NCI-H2227 (cell line): ENCODE measurements around the gene DYRK1B.

Source experiments
- DNase-seq: peaks from one replicate; lab custom pipeline; 2025; ENCODE audit not compliant: unreplicated experiment; lab: John Stamatoyannopoulos, UW

DYRK1B gene

DNA sequence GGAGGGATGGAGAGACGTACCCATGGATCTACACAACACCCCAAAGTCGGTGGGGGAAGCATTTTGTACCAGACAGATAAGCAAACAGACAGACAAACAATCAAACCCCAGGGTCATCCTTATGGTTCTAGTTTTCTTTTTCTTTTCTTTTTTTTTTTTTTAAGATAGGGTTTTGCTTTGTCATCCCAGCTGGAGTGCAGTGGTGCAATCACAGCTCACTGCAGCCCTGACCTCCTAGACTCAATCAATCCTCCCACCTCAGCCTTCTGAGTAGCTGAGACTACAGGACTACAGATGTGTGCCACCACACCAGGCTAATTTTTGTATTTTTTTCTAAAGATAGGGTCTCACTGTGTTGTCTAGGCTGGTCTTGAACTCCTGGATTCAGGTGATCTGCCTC is 30.2 kb upstream of the DYRK1B start:
- DNase-seq = no peak

DNA sequence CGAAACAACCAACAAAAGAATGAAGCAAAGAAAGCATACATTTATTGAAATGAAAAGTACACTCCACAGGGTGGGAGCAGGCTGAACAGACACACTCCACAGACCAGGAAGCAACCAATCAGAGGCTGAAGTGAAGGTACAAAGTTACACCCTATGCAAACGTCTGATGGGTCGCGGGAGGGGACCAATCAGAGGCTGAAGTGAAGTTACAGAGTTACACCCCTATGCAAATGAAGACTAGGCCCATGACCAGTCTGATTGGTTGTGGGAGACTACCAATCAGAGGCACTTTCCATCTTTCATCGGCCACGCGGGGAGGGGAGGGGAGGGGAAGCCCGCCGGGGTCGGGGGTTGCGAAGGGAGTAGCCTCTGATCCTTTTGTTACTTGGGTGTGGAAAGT is 24.6 kb upstream of the DYRK1B start:
- DNase-seq = peak; percentile 68

DNA sequence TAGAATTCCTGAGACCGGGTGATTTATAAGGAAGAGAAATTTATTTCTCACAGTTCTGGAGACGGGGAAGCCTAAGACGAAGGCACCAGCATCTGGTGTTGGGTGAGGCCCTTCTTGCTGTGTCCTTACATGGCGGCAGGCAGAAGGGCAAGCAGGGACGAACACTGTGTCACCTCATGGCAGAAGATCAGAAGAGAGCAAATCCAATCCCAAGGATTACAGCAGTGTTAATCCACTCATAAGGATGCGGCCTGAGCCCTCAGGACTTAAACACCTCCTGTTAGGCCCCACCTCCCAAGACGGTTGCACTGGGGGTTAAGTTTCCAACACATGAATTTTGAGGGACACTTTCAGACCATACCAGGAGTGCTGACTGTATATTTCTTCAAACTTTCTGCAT is 18.9 kb upstream of the DYRK1B start:
- DNase-seq = no peak

DNA sequence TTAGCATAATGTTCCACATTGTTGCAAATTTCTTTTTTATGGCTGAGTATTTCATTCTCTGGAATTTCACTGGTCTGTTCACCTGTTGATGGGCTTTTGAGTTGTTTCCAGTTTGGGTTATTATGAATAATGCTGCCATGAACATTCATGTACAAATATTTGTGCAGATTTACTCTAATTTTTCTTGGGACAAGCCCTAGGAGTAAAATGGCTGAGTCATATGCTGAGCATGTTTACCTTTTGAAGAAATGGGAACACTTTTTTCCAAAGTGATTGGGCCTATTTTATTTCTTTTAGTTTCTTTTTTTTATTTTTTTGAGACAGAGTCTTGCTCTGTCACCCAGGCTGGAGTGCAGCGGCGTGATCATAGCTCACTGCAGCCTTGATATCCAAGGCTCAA is 16.9 kb upstream of the DYRK1B start:
- no peak for DNase-seq

DNA sequence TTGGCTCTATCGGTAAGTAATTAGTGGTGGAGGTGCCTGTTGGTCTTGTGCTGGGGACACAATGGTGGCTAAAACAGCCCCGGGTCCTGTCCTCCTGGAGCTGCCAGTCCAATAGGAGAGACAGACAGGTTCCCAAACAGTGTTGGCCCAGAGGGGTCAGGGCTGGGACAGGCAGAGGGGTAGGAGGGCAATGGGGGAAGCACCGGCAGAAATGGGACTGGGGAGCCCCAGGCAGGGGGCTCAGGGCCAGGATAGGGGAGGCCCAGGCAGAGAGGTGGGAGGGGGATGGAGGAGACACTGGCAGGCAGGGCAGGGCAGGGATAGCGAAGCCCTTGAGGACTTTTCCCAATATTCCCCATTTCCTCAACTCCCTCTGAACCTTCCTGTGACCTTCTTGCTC is 14.4 kb upstream of the DYRK1B start:
- DNase-seq = no peak

DNA sequence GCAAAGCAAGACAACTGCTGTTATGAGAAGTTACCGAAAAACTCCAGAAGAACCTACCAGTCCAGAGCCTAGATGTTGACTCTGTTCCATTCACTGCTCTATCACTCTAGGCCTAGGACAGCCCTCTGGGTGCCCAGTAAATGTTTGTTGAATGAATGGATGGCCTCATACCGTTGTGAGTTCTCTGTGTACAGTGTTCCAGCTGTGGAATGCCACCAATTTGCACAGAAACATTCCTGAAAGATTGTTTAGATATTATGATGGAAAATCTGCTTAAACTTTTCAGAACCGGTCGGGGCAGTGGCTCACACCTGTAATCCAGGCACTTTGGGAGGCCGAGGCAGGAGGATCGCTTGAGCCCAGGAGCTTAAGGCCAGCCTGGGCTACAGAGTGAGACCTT is 13.6 kb upstream of the DYRK1B start:
- no peak for DNase-seq

DNA sequence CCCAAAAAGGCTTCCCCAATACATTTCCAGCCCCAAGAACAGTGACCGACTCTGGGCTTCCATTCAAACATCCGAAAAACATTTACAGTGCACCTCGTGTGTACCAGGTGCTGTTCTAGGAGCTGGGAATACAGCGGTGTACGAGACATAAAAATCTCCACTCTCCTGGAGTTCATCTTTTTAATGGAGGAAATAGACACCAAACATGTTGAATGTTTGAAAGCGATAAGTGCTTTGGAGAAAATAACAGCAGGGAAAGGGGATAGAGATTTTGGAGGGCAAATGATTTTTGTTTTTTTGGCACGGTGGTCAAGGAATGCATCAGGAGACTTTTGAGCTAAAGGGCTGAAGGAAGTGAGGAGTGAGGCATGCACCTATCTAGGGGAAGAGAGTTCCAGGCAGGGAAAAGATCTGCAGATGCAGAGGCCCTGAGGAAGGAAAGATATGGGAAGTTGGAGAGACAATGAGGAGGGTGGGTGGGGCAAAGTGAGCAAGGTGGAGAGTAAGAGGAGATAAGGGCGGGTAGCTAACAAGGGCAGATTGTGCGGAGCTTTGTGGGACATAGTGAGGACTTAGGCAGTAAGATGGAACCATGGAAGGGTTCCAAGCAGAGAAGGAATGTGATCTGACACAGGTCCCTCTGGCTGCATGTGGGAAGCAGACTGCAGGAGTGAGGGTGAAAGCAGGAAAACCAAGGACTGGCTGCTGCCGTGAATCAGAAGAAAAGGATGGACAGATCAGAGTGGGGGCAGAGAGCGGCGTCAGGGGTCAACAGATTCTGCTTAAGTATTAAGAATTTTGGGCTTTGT is 12.9 kb upstream of the DYRK1B start:
- DNase-seq = no peak

DNA sequence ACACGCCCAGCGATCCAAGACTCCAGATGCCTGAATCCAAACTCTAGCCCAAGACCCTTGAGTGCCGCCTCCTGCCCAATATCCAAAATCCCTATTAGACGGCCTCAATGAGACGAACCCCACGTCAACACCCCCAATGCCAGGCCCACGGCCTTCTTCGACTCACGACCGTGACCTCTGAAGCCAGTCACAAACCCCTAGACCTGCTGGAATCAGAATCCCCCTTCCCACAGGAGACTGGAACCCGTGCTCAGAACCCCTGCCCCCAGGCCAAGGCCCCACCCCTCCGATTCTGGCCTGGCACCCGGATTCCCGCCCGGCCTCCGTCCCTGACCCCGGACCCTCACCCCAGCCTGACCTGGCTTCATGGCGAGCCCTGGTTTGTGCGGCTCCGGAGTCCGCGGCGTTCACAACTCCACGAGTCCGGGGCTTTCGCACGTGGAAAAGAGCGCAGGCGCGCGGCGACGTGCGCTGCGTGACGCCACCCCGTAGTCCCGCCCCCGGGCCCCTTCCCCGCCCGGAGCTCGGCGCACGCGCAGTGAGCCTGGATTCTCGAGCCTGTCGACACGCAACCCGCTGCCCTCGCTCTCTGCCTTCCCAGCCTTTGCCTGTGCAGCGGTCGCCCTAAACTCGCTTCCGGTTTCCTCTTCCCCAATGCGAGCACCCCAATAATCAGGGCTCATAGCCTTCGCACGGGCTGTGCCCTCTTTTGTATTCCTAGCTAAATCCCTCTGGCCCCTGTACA is 12.1 kb upstream of the DYRK1B start, which contains the start of gene FBL:
Gene FBL, minus strand, starts transcription at position 447 of the 745 bp plus-strand sequence. Its CDS starts 79 bp downstream, at position 368.
- peak; percentile 100 for DNase-seq

DNA sequence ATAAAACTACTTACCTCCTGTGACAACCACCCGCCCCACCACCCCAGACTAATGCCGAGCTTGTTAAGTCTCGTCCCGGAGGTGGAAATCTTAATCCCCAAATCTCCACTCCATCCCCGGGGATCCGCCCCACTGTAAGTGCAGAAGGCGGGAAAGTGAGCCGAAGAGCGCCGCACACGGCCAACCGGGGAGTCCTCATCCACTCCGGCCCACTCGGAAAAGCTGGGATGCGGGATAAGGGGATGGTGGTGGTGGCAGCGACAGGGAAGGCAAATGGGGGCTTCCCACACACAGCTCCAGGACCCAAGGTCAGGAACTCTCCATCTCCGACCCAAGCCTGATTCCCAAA is 11.6 kb upstream of the DYRK1B start:
- peak; percentile 76 for DNase-seq

DNA sequence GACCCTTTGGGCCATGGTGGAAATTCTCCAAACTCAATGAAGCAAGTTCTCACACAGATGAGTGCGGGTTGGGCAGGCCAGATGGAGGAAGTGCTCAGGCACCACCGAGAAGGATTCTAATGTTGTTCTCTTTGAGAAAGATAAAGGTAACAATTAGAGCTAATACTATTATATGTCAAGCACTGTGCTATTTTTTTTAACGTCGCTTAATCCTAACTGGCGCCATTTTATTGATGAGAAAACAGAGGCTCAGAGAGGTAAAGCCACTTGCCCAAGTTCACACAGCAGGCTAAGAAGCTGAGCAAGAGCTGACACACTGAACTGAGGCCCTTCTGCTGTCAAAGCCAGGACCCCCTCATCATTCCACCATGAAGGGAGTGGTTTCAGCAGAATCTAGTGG is 11.2 kb upstream of the DYRK1B start:
- no peak for DNase-seq

DNA sequence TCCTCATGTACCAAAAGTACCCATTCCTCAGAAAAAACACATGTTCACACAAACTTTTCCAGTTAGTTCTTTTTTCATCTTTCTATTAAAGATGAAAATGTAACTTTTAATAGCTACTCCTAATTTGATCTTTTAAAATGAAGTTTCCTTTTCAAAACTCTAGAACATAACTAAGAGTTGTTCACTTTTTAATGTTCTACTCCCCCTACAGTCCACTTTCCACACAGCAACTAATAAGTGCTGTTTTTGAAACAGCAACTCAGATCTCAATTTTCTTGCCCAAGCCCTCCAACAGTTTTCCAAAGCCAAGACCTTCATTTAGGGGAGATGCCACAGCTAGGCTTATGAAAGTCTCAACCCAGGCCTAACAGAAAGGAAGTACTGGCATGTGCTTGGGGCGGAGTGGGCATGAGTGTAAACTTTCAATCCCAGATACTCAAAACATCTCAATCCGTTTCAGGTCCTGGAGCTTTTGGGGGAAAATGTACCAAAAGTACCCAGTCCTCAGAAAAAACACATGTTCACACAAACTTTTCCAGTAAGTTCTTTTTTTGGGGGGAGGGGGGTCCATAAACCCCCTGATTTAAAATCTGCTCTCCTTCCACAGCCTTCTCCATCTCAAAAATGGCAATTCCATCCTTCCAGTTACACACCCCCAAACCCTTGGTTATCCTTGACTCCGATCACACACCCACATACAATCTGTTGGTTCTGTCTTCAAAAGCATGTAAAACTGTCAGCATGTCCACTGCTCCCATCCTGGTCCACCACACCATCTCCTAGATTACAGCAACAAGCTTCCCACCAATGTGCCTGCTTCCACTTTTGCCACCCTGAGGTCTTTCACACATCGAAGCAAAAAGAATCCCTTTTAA is 10.2 kb upstream of the DYRK1B start:
- DNase-seq = peak; percentile 79

DNA sequence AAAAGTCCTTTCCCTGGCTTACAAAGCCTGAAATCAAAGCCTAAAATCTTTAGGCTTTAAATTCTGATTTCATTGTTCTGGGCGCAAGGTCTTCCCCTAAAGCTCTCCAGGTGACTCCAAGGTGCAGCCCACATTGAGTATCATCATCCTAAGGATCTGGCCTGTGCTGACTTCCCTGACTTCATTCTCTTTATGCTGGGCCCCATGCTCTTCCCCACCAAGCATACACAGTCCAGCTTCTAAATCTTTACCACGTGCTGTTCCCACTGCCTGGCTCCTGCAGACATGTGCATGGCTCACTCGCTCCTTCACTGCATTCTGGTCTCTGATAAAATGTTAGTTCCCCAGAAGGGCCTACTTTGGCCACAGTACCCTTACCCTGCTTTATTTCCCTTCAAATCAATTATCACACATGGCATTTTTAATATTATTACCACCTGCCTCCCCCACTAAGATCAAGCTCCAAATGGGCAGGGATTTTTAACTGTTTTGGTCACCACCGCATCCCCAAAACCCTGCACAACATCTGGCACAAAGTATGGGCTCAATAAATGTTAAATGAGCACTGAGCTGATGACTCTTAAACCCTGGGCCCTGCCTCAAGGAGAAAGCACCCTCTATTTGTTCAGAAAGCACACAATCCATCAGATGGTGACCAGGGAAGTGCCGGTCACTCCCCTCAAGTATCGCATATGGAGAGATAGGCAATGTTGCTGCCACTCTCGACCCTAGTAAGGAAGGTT is 8.9 kb upstream of the DYRK1B start:
- DNase-seq = no peak

DNA sequence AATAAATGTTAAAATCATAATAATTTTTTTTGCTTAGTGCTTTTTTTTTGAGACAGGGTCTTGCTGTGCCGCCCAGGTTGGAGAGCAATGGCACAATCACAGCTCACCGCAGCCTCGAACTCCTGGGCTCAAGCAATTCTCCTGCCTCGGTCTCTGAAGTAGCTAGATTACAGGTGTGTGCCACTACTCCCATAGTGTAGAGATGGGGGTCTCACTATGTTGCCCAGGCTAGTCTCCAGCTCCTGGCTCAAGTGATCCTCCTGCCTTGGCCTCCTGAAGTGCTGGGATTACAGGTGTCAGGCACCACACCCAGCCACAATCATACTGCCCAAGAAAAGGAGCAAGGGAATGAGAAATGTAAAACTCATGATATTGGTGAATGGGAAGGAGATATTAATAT is 7.1 kb upstream of the DYRK1B start:
- no peak for DNase-seq

DNA sequence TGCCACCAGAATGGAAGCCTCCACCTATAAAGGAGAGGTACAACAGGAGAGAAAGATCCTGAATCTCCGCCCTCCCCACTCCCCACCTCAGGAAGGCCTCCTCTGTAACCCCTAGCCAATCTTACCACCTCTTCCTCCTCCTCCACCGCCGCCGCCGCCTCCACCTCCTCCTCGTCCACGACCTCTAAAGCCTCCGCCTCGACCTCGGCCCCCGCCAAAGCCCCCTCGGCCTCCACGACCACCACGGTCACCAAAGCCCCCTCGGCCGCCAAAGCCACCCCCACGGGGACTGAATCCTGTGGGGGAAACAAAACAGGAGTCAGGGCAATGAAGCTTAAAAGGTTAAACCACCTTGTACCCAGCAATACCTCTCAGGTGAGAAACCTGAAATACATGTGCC is 6.5 kb upstream of the DYRK1B start:
- DNase-seq = no peak

DNA sequence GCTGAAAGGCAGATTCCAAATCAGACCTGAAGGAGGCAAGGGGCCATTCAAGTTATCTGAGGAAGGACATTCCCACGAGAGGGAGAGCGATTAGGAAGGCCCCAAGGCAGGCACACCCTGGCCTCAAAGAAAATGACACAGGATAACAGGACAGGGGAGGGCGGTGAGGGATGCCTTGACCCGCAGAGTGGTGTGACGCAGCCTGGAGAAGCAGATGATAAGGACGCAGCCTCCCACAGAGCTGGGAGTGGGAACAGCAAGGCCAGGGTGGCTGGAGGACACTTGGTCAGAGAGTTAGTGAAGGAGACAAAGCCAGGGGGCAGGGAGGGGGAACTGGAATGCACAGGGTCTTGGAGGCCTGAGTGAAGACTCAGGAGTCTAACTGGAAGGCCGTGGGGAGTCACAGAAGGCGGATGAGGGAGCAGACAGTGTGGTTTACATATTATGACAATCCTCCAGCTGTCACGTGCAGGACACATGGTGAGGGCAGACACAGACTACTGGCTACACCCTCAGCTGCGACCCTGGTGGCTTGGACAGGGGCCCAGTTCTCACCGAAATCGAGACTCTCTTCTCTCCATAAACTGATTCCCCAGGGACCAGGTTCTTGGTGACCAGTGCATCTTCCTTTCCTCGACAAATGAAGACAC is 5.8 kb upstream of the DYRK1B start:
- DNase-seq = no peak

DNA sequence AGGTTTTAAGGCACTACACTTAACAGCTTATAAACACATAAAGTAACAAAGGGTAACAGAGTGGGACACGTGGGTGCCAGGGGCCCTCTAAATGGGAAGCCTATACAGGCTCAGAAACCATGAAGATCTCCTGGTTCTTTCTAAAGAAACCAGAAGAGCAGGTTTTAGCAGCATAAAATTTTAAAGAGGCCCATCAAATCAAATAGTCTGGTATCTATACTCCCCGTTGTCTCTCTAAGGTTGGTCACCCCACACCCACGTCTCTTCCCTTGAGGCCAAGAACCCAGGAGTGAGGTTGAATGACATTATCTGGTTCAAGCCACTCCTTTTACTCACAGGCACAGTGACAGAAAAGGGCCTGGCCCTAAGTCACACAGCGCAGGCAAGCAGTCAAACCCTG is 4.6 kb upstream of the DYRK1B start:
- DNase-seq = no peak

DNA sequence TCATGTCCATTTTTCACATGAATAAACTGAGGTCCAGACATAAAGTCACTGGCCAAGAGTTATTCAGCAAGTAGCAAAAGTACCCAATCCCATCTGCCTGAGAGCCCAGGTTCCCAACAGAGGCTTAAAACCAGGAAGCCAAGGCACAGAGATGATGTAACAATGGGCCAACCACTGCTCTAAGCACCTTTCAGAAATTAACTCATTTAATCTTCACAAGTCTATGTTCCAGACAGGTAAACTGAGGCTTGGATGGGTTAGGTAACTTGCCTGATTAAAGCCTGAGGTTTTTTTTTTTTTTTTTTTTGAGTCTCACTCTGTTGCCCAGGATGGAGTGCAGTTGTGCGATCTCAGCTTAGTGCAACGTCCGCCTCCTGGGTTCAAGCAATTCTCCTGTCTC is 4.0 kb upstream of the DYRK1B start:
- DNase-seq = no peak

DNA sequence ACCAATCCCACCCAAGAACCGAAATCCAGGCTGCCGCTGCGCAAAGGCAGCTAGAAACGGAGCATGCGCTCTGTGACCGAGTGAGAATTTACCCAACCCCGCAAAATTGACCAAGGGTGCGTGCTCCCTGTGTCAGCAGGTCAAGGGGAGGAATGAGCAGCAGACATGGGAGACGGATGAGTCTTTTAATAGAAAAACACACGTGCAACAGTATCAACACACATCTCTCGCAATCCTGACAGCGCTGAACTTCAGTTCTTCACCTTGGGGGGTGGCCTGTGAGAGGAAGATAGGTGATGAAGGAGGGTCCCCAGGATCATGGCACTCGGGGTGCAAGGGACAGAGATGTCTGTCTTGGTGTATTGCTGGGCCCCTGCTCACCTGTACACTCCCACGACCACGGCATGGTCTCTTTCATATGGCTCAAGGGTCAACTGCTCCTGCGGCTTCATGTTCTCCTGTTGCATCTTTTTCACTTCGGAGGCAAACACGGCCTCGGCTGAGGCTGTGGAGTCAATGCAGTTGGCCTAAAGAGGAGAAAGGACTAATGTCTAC is 402 bp upstream of the DYRK1B start:
- no peak for DNase-seq

DNA sequence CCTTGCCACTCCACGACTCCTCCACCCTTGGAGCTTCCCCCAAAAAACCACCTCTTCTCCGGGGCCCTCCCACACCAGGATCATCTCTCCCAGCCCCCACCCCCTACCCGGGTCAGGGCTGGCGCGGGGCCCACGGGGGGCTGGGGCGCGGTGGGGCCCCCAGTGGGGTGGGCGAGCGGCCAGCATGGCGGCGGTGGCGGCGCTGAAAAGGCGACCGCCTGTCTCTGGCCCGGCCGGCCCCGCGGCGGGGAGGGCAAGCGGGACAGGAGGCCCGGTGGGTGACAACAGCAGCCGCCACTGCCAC is 850 bp downstream of the DYRK1B start:
- DNase-seq = no peak

DNA sequence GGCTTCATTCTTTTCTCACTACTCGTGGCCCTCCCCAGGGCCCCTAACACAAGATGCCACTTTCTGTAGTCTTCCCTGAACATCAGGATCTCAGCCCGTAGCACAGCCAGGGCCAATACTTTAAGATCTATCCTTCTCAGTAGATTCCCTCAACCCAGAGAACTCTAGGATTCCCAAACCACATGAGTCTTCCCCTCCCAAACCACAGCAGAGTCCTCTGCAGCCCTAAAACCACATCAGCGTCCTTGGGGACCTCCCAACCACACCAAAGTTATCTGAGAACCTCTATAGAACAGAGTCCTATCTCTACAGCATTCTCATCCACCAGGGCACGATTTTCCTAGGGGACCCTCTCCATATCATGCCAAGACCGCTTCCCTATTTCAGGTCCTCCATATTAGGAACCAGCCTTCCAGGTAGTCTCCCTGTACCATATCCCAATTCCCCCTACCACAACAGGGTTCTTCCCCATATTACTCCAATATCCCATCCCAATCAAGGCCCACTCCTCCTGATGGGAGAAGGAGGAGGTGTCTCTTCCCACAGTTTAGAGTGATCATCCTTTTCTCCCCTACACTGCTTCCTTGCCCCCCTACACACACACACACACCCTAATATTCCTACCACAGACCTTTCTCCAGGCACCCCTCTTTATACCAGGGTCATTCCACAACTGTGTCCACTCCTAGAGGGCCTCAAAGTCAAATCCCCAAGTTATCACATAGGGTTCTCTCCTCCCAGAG is 1.4 kb downstream of the DYRK1B start:
- DNase-seq = no peak
